Left colon (tissue), 2 donors: ENCODE results near the gene ACTL8. TPM values are rescaled to one million over a fixed set of nuclear protein-coding genes. Genes with fewer than 3 reads are reported as not detected.

ENCODE experiments used
- ATAC-seq: fragments of 200-7000 bp; cut with Tn5 transposase; one replicate; pipeline ENCODE4 v1.9.1; 2020; ENCODE audit warnings: mild to moderate bottlenecking, moderate library complexity
- DNase-seq, 2 donors: peaks; one replicate each; pipeline ENCODE4 v3.0.0-alpha.2; 2020
- intact Hi-C, 2 donors: fragments of 100-400 bp; cut with DNase I in 1 of 2; cut with micrococcal nuclease in 1 of 2; formaldehyde crosslinking; loops; one replicate each; pipeline versions ENCODE4 v1.11.2 to v1.14.0; 2022; cut with DNase I, micrococcal nuclease
- total RNA-seq, 2 donors: library from RNA; stranded (reverse); fragmentation: NEBNext Ultra II Directional; extraction: Animal tissue kit (Norgen Biotek cat#: 25700); gene quantifications; one replicate each; pipeline ENCODE4 v1.2.1, GENCODE V29; 2021
- donor health status: DM: no; HTN: no; CAD: no.
- donor health status: DM: yes; HTN: yes; CAD: no.

Gene ACTL8
- total RNA-seq, 2 donors from 2014 or later = 0.21 TPM; not detected in 1

- ATAC-seq = no peak
- no peak for DNase-seq
- intact Hi-C loops = no loop called here
Measured at GRCh38 chr1:17857109-17857499, 102.0 kb downstream of the ACTL8 start.

- intact Hi-C loops = no loop called here
- DNase-seq = no peak
- ATAC-seq = no peak
Measured at GRCh38 chr1:17857996-17858395, 102.9 kb downstream of the ACTL8 start.

- intact Hi-C loops = no loop called here
- no peak for ATAC-seq
Measured at GRCh38 chr1:17860812-17861211, 105.7 kb downstream of the ACTL8 start.

GRCh38 chr1:17861685-17862084 is 106.6 kb downstream of the ACTL8 start:
- intact Hi-C loops = no loop called here
- ATAC-seq (no peak), DNase-seq (no peak)

More at GRCh38 chr1:17860812-17861211, 105.7 kb downstream of the ACTL8 start:
- no peak for DNase-seq

- ATAC-seq = no peak
- intact Hi-C loops = no loop called here
Measured at GRCh38 chr1:17862121-17862520, 107.0 kb downstream of the ACTL8 start.

GRCh38 chr1:17865912-17866739 is 111.0 kb downstream of the ACTL8 start:
- ATAC-seq (no peak), DNase-seq (no peak)
- intact Hi-C loops = no loop called here

More at GRCh38 chr1:17862121-17862520, 107.0 kb downstream of the ACTL8 start:
- DNase-seq = no peak

- ATAC-seq (no peak), DNase-seq (no peak)
- intact Hi-C loops = no loop called here
Measured at GRCh38 chr1:17866740-17867029, 111.6 kb downstream of the ACTL8 start.

- DNase-seq = no peak
- intact Hi-C loops = no loop called here
- no peak for ATAC-seq
Measured at GRCh38 chr1:17867470-17867869, 112.3 kb downstream of the ACTL8 start.

- ATAC-seq (no peak), DNase-seq (no peak)
- intact Hi-C loops = no loop called here
Measured at GRCh38 chr1:17869815-17870214, 114.7 kb downstream of the ACTL8 start.

GRCh38 chr1:17870679-17871078 is 115.5 kb downstream of the ACTL8 start:
- ATAC-seq (no peak), DNase-seq (no peak)
- intact Hi-C loops = no loop called here

GRCh38 chr1:17873007-17873675 is 118.0 kb downstream of the ACTL8 start:
- DNase-seq = no peak
- no peak for ATAC-seq
- intact Hi-C loops = no loop called here

GRCh38 chr1:17874231-17874630 is 119.1 kb downstream of the ACTL8 start:
- no peak for DNase-seq
- intact Hi-C loops = no loop called here
- no peak for ATAC-seq

GRCh38 chr1:17874710-17875109 is 119.6 kb downstream of the ACTL8 start:
- ATAC-seq (no peak), DNase-seq (no peak)
- intact Hi-C loops = no loop called here

GRCh38 chr1:17875171-17875881 is 120.2 kb downstream of the ACTL8 start:
- ATAC-seq = no peak
- intact Hi-C loops = no loop called here

GRCh38 chr1:17875882-17876280 is 120.7 kb downstream of the ACTL8 start:
- ATAC-seq (no peak), DNase-seq (no peak)
- intact Hi-C loops = no loop called here

More at GRCh38 chr1:17875171-17875881, 120.2 kb downstream of the ACTL8 start:
- no peak for DNase-seq

Other genes starting within 250 kb of the ACTL8 start
- gene ARHGEF10L, start 215.6 kb upstream of the ACTL8 start, total RNA-seq = 100 to 1,000 TPM in 1 of 2 donors, 10 to 100 TPM in 1; 91.0 to 151 TPM